K562 (cell line): ENCODE measurements around the gene MPV17L2. TPM values are rescaled to one million over a fixed set of nuclear protein-coding genes. Genes with fewer than 3 reads are reported as not detected.

ENCODE experiments used
- ATAC-seq: fragments of 200-7000 bp; cut with Tn5 transposase; 3 replicates; pipeline ENCODE4 v1.9.1; 2020; ENCODE audit warnings: moderate library complexity
- BruUV-seq: library from RNA; stranded (reverse); fragments of 400-500 nt; replicated peaks from 2 replicates; lab custom pipeline; 2021; lab: Mats Ljungman, UMichigan
- CTCF ChIA-PET: fragments of 300-600 bp; formaldehyde crosslinking; extraction: SDS; loops from one replicate; lab custom pipeline; 2021; ENCODE audit warnings: low intra/inter-chr PET ratio; lab: Yijun Ruan, JAX
- POLR2A ChIA-PET: fragments of 300-600, 350-650 bp; sonication (Branson Sonifier 250); formaldehyde crosslinking; extraction: SDS; loops from one replicate; lab custom pipeline; 2021; ENCODE audit warnings: antibody characterized with exemption, inconsistent platforms; lab: Yijun Ruan, JAX
- DNase-seq, 4 experiments: peaks; one replicate each; pipeline versions ENCODE4 v3.0.0 to v3.0.0-alpha.2; 2011 to 2018; ENCODE audit warnings: low spot score in 3 of 4, mixed read lengths in 3 of 4; ENCODE audit errors: extremely low read depth in 1 of 4
- FAIRE-seq: peaks from 2 replicates; lab custom pipeline; 2011; peaks lifted over from hg19 to GRCh38; lab: Jason Lieb, UNC
- H2AFZ ChIP-seq: 2 replicates; pipeline ENCODE4 v1.6.0; 2011; ENCODE audit warnings: low read depth, low read length, control low read depth, inconsistent platforms
- H3K27ac ChIP-seq: fragments of 200-600 bp; 3 replicates; pipeline ENCODE4 v1.8.0; 2011; ENCODE audit warnings: low read depth, mild to moderate bottlenecking, control low read depth, inconsistent platforms, low read length, moderate library complexity, mixed read lengths; ENCODE audit errors: extremely low read depth
- H3K27me3 ChIP-seq, 2 experiments: fragments of 300-600 bp in 1 of 2; 2 replicates in 1 of 2; 3 replicates in 1 of 2; pipeline versions ENCODE4 v1.6.0 to v1.8.0; 2011; ENCODE audit warnings: inconsistent platforms in 2 of 2, low read length in 2 of 2, mild to moderate bottlenecking in 1 of 2, mixed read lengths in 1 of 2, moderate library complexity in 1 of 2; ENCODE audit not compliant: control insufficient read depth in 2 of 2, insufficient read depth in 2 of 2
- H3K36me3 ChIP-seq: fragments of 300-600 bp; 3 replicates; pipeline ENCODE4 v1.8.0; 2011; ENCODE audit warnings: mild to moderate bottlenecking, low read length, inconsistent platforms; ENCODE audit not compliant: control insufficient read depth, insufficient read depth
- H3K4me1 ChIP-seq, 2 experiments: fragments of 200-600 bp in 1 of 2; replicated peaks in 1 of 2; 2 replicates in 1 of 2; 3 replicates in 1 of 2; pipeline versions ENCODE4 v1.5.1 to v1.8.0; 2011; ENCODE audit warnings: inconsistent platforms in 2 of 2, low read length in 2 of 2, mild to moderate bottlenecking in 1 of 2, mixed read lengths in 1 of 2, moderate library complexity in 1 of 2; ENCODE audit not compliant: control insufficient read depth in 2 of 2, insufficient read depth in 2 of 2
- H3K4me2 ChIP-seq: 2 replicates; pipeline ENCODE4 v1.6.1; 2011; ENCODE audit warnings: low read length, control low read depth, inconsistent platforms, mixed read lengths; ENCODE audit not compliant: insufficient read depth
- H3K4me3 ChIP-seq: fragments of 200-600 bp; sonication (generic), shearing (Covaris generic); 2 replicates; pipeline ENCODE4 v1.5.1; 2016; ENCODE audit warnings: control low read depth, inconsistent platforms
- H3K79me2 ChIP-seq: fragments of 200-600 bp; 3 replicates; pipeline ENCODE4 v1.8.0; 2011; ENCODE audit warnings: low read length, inconsistent platforms; ENCODE audit not compliant: control insufficient read depth, insufficient read depth
- H3K9ac ChIP-seq, 2 experiments: 2 replicates each; pipeline versions ENCODE4 v1.6.0 to v1.6.1; 2011; ENCODE audit warnings: low read depth in 2 of 2, low read length in 2 of 2, control low read depth in 1 of 2, inconsistent platforms in 1 of 2, mild to moderate bottlenecking in 1 of 2, mixed read lengths in 1 of 2; ENCODE audit not compliant: insufficient read depth in 1 of 2
- H3K9me1 ChIP-seq: one replicate; pipeline ENCODE4 v1.6.0; 2011; ENCODE audit warnings: inconsistent platforms, mild to moderate bottlenecking, low read length, moderate library complexity; ENCODE audit not compliant: control insufficient read depth, insufficient read depth
- H3K9me3 ChIP-seq: replicated peaks from 2 replicates; pipeline ENCODE4 v1.5.1; 2011; ENCODE audit warnings: low read depth, low read length, inconsistent platforms; ENCODE audit not compliant: control insufficient read depth, insufficient read depth
- H4K20me1 ChIP-seq: replicated peaks from 2 replicates; pipeline ENCODE4 v1.6.1; 2011; ENCODE audit warnings: low read length, inconsistent platforms, mixed read lengths; ENCODE audit not compliant: control insufficient read depth, insufficient read depth
- BRD9 ChIP-seq: fragments of 450-650 bp; IDR thresholded peaks from 2 replicates; pipeline ENCODE4 v1.6.1; 2018; ENCODE audit warnings: low read depth; ENCODE audit not compliant: partially characterized antibody
- CTBP1 ChIP-seq: fragments of 450-650 bp; IDR thresholded peaks from 2 replicates; pipeline ENCODE4 v1.6.1; 2016; ENCODE audit warnings: borderline replicate concordance
- E2F1 ChIP-seq: sonication (generic); formaldehyde crosslinking; IDR thresholded peaks from 2 replicates; pipeline ENCODE4 v1.8.1; 2023; ENCODE audit warnings: mild to moderate bottlenecking, missing genetic modification reagents, moderate library complexity
- E2F5 ChIP-seq: sonication (generic); formaldehyde crosslinking; IDR thresholded peaks from 2 replicates; pipeline ENCODE4 v1.8.0; 2022; ENCODE audit warnings: mild to moderate bottlenecking, missing genetic modification reagents
- MED1 ChIP-seq: sonication (generic); formaldehyde crosslinking; IDR thresholded peaks from 2 replicates; pipeline ENCODE4 v1.8.1; 2023; ENCODE audit warnings: missing genetic modification reagents, borderline replicate concordance
- PHF20 ChIP-seq: fragments of 450-650 bp; IDR thresholded peaks from 2 replicates; pipeline ENCODE4 v1.6.1; 2018; ENCODE audit not compliant: partially characterized antibody
- STAG1 ChIP-seq: sonication (generic); formaldehyde crosslinking; IDR thresholded peaks from 2 replicates; pipeline ENCODE4 v1.5.0; 2020; ENCODE audit warnings: missing genetic modification reagents, borderline replicate concordance
- THRA ChIP-seq: fragments of 450-650 bp; IDR thresholded peaks from 2 replicates; pipeline ENCODE4 v1.6.1; 2017; ENCODE audit warnings: mild to moderate bottlenecking, moderate library complexity
- ZBTB8A ChIP-seq: fragments of 450-650 bp; IDR thresholded peaks from 2 replicates; pipeline ENCODE4 v1.6.1; 2018; ENCODE audit warnings: mild to moderate bottlenecking, moderate library complexity; ENCODE audit not compliant: partially characterized antibody
- ZNF766 ChIP-seq: fragments of 200-800 bp; sonication (Bioruptor generic); conservative IDR thresholded peaks from 2 replicates; pipeline ENCODE4 v1.6.1; 2016; ENCODE audit warnings: missing genetic modification characterization, missing compliant biosample characterization
- ZNF778 ChIP-seq: fragments of 450-650 bp; formaldehyde crosslinking; IDR thresholded peaks from 2 replicates; pipeline ENCODE4 v1.4.0; 2020; ENCODE audit warnings: mild to moderate bottlenecking, moderate library complexity
- WGBS: fragments of 100-300 bp; shearing (Covaris generic); methylation state at CpG from one replicate; pipeline ENCODE4 v1.1.6; 2016; ENCODE audit warnings: low coverage, mixed read lengths; ENCODE audit not compliant: insufficient coverage; ENCODE audit errors: missing lambda C conversion rate; 5-methylcytosine and 5-hydroxymethylcytosine counted together
- in situ Hi-C: fragments of 300-500 bp; cut with MboI; formaldehyde crosslinking; loops from 4 replicates; pipeline ENCODE4 v1.15.0; 2018; ENCODE audit warnings: inconsistent platforms, mixed read lengths
- intact Hi-C: fragments of 100-400 bp; cut with micrococcal nuclease; formaldehyde crosslinking; loops from 2 replicates; pipeline ENCODE4 v1.14.2; 2022
- polyA plus RNA-seq, 8 experiments: library from polyadenylated mRNA; depleted of rRNA in 4 of 8; stranded (reverse) in 5 of 8; unstranded in 3 of 8; fragments of >200 nt; fragmentation: Nextera tagmentation in 2 of 8; fragmentation: Illumina TruSeq in 1 of 8; extraction: Ambion mirVana in 2 of 8; extraction: Trizol in 1 of 8; gene quantifications; 2 replicates each; pipeline versions ENCODE4 v1.2.1 to v1.2.3, GENCODE V29; 2011 to 2014; ENCODE audit warnings: inconsistent platforms in 1 of 8, missing spikeins in 1 of 8
- total RNA-seq, 7 experiments: library from RNA; depleted of rRNA in 6 of 7; stranded (reverse); fragments of >200 nt in 6 of 7; fragmentation: Illumina TruSeq in 2 of 7; extraction: Trizol in 2 of 7; gene quantifications; 2 replicates each; pipeline versions ENCODE4 v1.2.1 to v1.2.3, GENCODE V29; 2011 to 2021; ENCODE audit warnings: low replicate concordance in 1 of 7

Gene MPV17L2
- total and polyA plus RNA-seq, 9 of the 15 experiments (the other 6 are each of a cell fraction or from before 2014, with no cell fraction given) = 10.6 to 60.2 (median 28.5) TPM

- H3K27me3 ChIP-seq = no peaks in the 10 kb centered on the region
- no peak overlapping the region for H3K9ac ChIP-seq
- WGBS = 69% methylated on average over 8 of the region's 8 CpGs
- ChIA-PET POLR2A (interaction anchor here (0.8 kb wide), 1 partner anchor 12 kb away, joined by 3 read pairs; no protein-coding TSS in a partner anchor), CTCF (interaction anchor here (0.6 kb wide), 1 partner anchor 34 kb away, joined by 4 read pairs; no protein-coding TSS in a partner anchor)
- no peak overlapping the region for H3K27ac ChIP-seq
- no peak for FAIRE-seq
- in situ Hi-C loops (no loop called here), intact Hi-C loops (no loop called here)
- BruUV-seq = no TSS peak
- DNase-seq = no peak
- ATAC-seq = no peak
- H3K9me1 ChIP-seq = no peaks in the 10 kb centered on the region
- no peaks in the 10 kb centered on the region for H3K36me3 ChIP-seq
- H3K4me2 ChIP-seq = no peak overlapping the region
- no peak for TF ChIP-seq ZBTB8A
- TF ChIP-seq ZNF778 = no peak
- TF ChIP-seq E2F1 = no peak
- TF ChIP-seq E2F5 (CRISPR knock-in tag) = no peak
- no peak for TF ChIP-seq STAG1 (CRISPR knock-in tag)
- no peak for TF ChIP-seq PHF20
- no peak for TF ChIP-seq BRD9
- no peak for TF ChIP-seq THRA
- TF ChIP-seq ZNF766 (CRISPR knock-in tag) = no peak
- no peak for TF ChIP-seq MED1 (CRISPR knock-in tag)
- no peak for TF ChIP-seq CTBP1
- no peaks in the 10 kb centered on the region for H4K20me1 ChIP-seq
- H3K9me3 ChIP-seq = no peaks in the 10 kb centered on the region
- peaks cover 10 to 29% of the 10 kb centered on the region in 2 experiments; a peak in 4 of 5 replicates for H3K4me1 ChIP-seq
- no peak overlapping the region for H3K4me3 ChIP-seq
- no peak overlapping the region for H2AFZ ChIP-seq
- no peaks in the 10 kb centered on the region for H3K79me2 ChIP-seq
These were observed 23.8 kb downstream of the MPV17L2 start for GRCh38 chr19:18216789-18217188.
